GM19468 (cell line): ENCODE measurements around the gene TCAF1.

Experiments used
- ATAC-seq: cut with Tn5 transposase; IDR thresholded peaks from one replicate; pipeline ENCODE4 v1.9.1; 2021; ENCODE audit warnings: mild to moderate bottlenecking, moderate library complexity, moderate number of reproducible peaks; ENCODE audit not compliant: unreplicated experiment; ENCODE audit errors: extremely low read depth

The TCAF1 gene

GRCh38 chr7:143901668-143902331, at the start of gene TCAF1:
Gene TCAF1 (minus strand): TSS chr7:143902176. CDS start chr7:143876608, 25,568 bp downstream.
- peak; percentile 80 for ATAC-seq

GRCh38 chr7:143948733-143949132, 46.8 kb upstream of the TCAF1 start:
- no peak for ATAC-seq

- no peak for ATAC-seq
These were observed 45.1 kb upstream of the TCAF1 start for GRCh38 chr7:143947111-143947510.

DNA sequence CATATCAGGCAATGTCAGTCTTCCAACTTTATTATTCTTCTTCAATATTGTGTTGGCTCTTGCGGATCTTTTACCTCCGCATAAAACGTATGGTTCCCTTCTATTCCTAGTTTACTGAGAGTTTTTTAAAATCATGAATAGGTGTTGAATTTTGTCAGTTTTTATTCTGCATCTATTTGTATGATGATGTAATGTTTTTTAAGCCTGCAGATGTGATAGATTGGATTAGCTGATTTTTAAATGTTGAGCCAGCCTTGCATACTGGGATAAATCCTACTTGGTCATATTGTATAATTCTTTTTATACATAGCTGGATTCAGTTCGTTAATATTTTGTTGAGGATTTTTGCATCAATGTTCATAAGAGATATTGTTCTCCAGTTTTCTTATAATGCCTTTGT, 43.4 kb upstream of the TCAF1 start:
- no peak for ATAC-seq

- no peak for ATAC-seq
These were observed 36.6 kb upstream of the TCAF1 start for GRCh38 chr7:143938379-143939243.

DNA sequence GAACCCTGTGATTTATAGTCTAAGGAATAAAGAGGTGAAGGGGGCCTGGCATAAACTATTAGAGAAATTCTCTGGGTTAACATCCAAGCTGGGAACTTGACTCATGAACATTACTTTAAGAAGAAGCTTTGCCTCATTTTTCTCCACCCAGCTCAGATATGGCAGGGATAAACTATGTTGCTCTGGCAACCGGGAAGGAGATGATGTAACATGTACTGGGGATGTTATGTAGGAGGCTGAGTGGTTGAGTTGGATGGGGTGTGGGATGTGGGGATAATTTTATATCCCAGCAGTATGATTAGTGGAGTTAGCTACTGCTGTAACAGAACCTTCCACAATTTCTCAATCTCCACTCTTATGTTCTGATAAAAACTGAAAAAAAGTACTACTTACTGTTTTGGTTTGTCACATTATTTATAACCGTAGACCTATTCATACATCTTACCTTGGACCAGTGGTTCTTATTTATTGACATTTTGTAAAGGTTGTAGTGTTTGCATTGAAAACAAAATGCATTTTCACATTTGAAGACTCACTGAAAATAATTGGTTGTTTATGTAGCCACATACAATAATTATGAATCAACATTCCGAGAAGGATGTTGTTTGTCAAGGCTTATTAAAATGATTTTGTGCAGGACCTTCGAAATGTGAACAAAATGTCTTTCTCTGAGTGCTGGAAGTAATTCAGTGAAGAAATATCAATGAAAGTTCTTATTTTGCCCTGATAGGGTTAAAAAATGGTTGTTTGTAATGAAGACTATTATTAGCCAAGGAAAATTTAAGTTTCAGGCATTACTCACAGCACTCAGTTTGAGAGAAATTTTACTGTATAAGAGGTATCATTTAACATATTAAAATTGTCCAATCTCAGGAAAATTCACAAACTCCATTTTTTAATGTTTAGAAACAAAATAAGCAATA, 34.4 kb upstream of the TCAF1 start:
- ATAC-seq = no peak

GRCh38 chr7:143934526-143935325, 32.8 kb upstream of the TCAF1 start, which contains the start of gene OR2F2:
Gene OR2F2 (plus strand): TSS chr7:143935233. CDS start chr7:143935233, 0 bp downstream.
- no peak for ATAC-seq

- no peak for ATAC-seq
These were observed 29.8 kb upstream of the TCAF1 start for GRCh38 chr7:143931739-143932138.

- ATAC-seq = no peak
These were observed 27.4 kb upstream of the TCAF1 start for GRCh38 chr7:143929224-143929920.

- ATAC-seq = no peak
These were observed 22.9 kb upstream of the TCAF1 start for GRCh38 chr7:143924851-143925250.

- ATAC-seq = no peak
These were observed 13.1 kb upstream of the TCAF1 start for GRCh38 chr7:143914938-143915652.

DNA sequence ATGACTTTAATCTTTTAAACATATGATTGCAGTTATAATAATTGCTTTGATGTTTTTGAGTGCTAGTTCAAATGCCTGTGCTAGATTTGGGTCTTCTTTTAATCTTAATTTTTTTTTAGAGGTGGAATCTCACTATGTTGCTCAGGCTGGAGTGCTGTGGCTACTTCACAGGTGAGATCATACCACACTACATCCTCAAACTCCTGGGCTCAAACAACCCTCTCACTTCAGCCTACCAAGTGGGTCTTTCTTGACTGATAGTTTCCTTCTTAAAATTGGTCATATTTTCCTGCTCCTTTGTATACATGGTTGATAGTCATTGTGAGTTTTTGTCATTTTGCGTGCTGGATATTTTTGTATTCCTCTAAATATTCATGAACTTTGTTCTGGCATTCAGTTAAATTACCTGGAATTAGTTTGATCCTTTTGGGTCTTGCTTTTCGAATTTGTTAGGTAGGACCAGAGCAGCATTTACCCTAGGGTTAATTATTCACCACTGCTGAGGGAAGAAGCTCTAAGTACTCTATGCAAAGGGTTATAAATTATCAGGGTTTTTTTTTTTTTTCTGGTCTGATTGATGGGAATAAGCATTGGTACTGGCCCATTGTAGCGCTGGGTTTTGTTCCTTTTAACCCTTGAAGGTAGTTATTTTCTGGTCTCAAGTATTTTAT, 12.1 kb upstream of the TCAF1 start:
- no peak for ATAC-seq

- ATAC-seq = no peak
These were observed 8.7 kb upstream of the TCAF1 start for GRCh38 chr7:143910473-143911248.

GRCh38 chr7:143909863-143910262, 7.9 kb upstream of the TCAF1 start:
- ATAC-seq = no peak

DNA sequence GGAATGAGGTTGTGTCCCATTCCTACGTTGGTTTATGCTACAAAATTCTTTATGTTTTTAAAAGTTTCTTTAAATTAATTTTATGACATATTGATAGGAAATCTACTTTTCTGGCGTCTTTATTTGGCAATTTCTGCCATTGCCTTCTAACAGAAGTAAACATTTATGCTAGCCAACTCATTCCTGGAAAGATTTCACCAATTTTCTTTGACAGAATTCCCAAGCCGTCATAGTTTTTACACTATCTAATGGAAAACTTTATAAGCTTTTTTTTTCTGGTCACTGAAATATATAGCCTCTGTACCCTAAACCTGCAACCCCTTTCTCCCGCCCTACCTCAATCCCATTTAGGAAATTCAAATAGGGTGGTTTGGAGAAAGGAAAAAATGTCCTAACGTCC, 6.1 kb upstream of the TCAF1 start:
- ATAC-seq = no peak

GRCh38 chr7:143906895-143907294, 4.9 kb upstream of the TCAF1 start:
- ATAC-seq = no peak

DNA sequence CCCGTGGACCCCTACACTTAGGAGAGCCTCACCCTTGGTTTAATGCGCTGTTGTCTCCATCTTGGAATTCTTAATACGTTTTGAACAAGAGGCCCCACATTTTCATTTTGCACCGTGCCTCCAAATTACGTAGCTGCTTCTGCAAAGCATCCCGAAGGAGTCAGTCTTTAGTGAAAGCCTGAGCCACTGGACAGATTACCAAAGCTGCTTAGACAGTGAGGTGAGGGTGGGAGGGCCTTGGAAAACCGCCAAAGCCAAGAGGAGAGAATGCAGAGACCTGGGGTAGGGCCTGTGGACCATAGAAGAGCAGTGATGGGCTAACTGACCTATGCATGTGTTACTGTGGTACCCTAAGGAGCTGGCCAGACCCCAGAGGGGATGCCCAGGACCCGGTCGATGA, 4.2 kb upstream of the TCAF1 start:
- no peak for ATAC-seq
